Fibroblast of the conjunctiva (primary cell): Measurements from ENCODE around the gene CREBL2.
"Not testable (repeated sequence)": the region's sequence is repeated elsewhere in the genome, so short reads cannot be mapped to it uniquely, and the experiment has no call there.

Experiments used
- DNase-seq: peaks from one replicate; pipeline ENCODE4 v3.0.0-alpha.2; 2010; ENCODE audit warnings: low read depth

Gene CREBL2

DNA sequence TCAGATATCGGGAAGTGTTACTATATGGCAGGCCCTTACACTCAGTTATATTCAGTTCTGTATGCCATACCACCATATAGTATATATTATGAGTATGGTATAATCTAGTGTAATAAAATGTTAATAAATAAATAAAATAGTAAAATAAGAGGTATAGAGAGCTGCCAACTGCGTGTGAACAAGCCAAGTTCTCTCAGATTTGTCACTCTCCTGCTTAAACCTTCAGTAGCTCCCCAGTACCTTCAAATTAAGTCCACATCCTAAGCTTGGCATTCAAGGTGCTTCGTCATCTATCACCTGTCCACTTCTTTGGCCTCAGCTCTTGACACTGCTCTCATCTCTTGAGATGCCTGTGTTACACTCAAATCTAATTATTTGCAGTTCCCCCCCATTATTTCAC is 12.8 kb upstream of the CREBL2 start:
- DNase-seq, result no peak

DNA sequence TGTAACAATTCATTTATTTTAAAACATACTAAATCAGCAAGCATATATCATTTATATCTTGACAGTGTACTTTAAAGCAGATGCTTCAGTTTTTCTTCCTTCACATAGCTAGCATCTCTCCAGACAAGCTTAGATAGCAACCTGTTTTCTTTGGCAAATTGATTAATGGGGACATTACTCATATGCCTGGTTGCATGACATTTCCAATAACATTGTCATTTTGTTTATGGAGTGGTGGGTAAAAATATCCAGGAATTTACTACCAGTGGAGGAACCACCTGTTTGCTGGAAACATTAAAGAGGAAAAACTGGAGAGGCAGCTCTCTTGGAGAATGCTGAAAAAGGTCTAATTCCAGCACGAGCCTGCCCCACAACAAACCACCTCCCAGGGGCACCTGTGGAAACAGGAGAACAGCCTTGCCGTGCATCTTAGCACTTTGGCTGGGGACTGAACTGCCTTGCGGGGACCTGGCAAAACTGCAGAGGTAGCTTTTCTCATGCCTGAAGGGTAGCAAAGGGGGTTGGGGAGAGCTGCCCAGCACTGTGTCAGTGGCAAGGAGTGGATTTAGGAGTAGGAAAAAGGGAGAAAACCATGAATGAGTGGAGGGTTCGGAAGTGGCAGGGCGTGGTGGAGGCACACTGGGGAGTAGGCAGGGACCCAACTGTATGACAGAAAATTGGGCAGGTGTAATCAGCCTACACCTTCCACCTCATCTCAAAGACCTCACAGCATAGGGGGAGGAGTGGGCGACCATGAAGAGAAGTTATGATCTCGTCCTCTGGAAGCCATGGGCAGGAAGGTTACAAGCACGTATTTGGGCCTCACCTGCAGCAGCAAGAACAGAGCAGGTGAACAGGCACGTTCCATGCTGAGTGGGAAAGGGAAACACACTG is 11.7 kb upstream of the CREBL2 start:
- DNase-seq, result no peak

- DNase-seq, result no peak
Observed at GRCh38 chr12:12600659-12601058, 11.0 kb upstream of the CREBL2 start.

DNA sequence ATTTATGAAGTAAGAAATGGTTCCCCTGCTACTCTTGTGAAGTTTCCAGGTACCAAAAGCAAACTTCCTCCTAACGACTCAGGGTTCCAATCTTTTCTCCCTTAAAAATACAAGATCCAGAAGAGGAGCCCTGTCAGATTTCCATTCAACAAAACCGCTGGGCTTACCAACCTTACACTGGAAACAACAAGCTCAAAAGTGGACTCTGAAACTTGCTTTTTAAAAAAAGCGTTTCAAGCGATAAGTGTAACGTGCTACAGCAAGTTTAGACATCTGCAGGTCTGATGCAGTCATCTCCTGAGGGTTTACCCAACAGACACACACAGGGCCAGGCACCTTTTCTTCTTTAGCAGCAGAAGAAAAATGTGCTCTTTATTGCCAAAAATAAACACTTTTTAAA is 6.9 kb upstream of the CREBL2 start:
- no peak for DNase-seq

DNA sequence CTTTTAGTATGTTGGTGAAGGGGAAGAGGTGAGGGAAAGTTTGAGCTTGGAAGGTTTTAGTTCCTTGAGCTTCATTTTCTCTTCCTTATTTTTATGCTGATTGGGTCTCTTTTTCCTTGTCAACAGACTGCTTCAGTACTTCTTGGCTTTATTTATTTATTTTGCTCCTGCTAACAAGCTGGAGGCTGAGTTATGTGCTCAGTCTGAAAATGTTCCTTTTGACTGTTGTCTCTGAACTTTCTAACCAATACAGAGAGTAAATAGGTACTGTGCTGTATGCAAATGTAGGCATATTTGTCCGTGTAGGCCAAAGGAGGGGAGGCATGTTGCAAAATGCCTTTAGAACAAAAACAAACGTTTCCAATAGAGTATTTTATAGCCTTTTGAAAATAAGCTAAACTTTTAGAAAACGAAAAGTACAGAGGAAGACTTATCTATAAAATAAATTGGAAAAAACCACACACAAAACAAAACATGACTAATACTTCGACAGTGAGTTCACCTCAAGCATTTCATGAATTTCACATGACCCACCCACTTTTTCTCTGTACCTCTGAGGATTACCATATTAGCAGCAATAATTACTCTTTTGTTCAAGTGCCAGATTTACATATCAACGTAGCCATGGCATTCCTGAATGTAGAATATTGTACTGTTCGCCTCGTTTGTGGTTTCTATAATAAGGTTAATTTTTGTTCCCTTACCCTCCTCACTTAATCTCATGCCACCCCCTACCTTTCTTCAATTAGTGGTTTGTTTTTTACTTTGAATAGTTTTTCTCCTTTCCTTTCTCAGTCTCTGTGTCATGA is 4.7 kb upstream of the CREBL2 start:
- no peak for DNase-seq

DNA sequence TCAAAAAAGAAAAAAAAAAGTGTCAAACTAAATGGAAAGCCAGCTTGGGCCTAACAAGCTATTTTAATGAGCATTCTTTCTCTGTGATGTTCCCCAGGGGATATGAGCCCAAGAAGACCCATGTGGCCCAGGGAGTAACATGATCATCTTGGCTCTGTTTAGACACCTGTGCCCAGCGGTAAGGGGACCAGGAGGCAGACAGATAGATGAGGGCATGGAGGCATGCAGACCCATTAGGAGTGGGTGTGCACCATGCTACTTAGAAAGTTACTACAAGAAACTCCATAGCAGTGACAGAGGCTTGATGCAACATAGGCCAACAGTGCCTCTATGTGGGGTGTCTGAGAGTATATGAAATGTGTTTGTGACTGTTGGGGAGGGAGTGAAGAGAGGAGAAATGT is 3.1 kb upstream of the CREBL2 start:
- DNase-seq, result no peak

GRCh38 chr12:12609692-12610091 is 2.0 kb upstream of the CREBL2 start:
- no peak for DNase-seq

GRCh38 chr12:12610711-12611110 is 965 bp upstream of the CREBL2 start:
- no peak for DNase-seq

DNA sequence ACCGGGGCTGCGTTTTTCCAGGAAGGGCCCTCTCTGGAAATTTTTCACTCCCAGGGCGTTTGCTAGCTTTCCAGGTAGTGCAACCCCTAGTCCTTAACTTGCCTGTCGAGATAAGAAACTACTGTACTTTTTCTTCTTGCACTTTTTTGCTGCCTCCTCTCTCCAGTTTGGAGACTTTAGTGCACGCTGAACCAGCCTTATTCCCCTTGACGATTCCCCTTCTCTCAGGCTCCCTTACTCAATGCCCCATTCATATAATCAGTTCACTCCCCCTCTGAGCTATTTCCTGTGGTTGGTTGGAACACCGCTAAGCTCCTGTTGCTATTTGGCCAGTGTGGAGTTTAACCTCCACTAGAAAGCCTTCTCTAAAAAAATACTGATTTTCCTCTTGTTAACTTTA is 682 bp downstream of the CREBL2 start:
- DNase-seq, result no peak

- no peak for DNase-seq
Observed at GRCh38 chr12:12613344-12613743, 1.7 kb downstream of the CREBL2 start.

GRCh38 chr12:12614342-12614741 is 2.7 kb downstream of the CREBL2 start:
- no peak for DNase-seq

DNA sequence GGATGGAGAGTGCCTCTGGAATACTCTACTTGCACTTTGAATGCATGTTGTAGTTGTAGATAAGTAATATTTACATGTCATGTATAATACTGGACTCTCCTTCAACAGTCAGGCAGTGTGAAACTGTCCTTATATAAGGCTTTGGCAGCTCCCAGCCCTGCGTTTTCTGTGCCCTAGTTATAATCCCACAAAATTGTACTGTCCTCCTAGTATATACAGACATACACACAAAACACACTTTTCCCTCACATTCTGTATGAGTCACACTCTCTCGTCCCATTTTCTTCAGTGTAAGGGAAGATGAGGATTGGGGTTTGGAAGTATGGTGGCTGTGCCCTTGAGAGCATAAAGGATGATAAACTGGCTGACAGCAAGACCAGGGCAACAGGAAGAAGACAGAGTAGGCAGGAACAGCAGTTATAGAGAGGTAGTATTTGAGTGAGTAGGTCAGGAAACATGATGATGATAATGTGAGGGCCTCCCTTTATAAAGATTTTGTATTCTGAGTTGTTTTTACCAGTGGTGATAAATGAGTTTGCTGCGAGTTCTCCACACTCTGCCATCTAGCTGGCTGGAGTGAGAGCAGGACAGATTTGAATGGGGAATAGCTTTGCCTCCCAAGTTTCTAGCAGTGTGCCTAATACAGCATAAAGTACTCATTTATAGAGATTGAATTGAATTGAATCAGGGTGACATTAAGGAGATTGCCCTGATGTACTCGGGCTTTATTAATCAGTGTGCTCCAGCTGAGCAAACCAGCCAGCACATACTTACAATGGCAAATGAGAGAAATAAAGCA is 5.0 kb downstream of the CREBL2 start:
- DNase-seq, result no peak

GRCh38 chr12:12618064-12618463 is 6.4 kb downstream of the CREBL2 start:
- not testable (repeated sequence) for DNase-seq

DNA sequence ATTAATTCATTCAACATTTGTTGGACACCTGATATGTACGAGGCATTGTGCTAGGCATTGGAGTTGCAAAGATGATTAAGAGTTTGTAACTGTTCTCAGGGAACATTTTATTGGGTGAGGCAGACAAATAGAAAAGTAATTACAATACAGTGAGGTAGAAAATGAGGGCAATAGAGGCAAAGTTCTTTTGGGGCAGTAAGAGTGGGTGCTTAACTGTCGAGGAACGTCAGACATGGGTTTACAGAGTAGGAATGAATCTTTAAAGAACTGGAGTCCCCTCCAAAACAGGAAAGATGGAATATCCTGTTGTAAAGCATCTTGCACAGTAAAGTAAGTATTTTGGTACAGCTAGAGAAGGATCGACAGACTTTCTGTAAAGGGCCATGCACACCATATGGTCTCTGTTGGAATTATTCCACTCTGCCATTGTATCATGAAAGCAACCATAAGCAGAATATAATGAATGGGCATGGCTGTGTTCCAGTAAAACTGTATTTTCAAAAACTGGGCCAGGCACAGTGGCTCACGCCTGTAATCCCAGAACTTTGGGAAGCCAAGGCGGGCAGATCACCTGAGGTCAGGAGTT is 9.1 kb downstream of the CREBL2 start:
- no peak for DNase-seq

GRCh38 chr12:12622418-12622817 is 10.7 kb downstream of the CREBL2 start:
- DNase-seq, result no peak

- DNase-seq, result no peak
Observed at GRCh38 chr12:12624498-12624992, 12.9 kb downstream of the CREBL2 start.

DNA sequence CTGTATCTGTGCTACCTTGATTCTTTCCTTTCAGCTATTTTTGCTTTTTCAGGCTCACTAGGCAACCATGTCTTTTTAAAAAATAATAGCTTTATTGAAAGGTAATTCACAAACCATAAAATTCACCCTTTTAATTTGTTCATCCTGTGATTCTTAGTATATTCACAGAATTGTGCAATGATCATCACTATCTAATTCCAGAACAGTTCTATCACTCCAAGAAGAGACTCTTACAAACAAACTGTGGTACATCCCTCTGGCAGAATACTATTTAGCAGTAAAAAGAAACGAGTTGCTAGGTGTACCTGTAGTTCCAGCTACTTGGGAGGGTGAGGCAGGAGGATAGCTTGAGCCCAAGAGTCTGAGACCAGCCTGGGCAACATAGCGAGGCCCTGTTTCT is 14.8 kb downstream of the CREBL2 start:
- DNase-seq, result no peak

DNA sequence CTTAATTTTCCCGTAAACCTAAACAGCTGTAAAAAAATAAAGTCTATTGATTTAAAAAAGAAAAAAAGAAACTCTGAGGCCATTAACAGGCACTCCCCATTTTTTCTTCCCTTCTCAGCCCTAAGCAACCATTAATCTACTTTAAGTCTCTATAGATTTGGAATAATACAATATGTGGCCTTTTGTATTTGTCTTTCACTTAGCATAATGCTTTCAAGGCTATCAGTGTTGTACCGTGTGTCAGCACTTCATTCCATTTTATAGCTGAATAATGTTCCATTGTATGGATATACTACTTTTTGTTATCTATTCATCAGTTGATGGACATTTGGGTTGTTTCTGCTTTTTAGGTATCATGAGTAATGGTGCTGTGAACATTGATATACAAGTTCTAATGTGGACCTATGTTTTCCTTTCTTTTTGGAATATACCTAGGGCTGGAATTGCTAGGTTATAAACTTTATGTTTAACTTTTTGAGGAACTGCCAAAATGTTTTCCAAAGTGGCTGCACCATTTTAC is 15.7 kb downstream of the CREBL2 start:
- DNase-seq, result no peak

DNA sequence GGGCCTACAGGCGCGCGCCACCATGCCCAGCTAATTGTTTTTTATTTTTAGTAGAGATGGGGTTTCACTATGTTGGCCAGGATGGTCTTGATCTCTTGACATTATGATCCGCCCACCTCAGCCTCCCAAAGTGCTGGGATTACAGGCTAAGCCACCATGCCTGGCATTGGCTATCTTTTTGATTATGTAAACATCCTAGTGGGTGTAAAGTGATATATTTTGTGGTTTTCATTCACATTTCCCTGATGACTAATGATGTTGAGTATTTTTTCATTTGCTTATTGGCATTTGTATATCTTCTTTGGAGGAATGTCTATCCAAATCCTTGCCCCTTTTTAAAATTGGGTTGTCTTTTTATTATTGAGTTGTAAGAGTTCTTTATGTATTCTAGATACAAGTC is 16.3 kb downstream of the CREBL2 start:
- no peak for DNase-seq

GRCh38 chr12:12630850-12631249 is 19.2 kb downstream of the CREBL2 start:
- no peak for DNase-seq

GRCh38 chr12:12635651-12636050 is 24.0 kb downstream of the CREBL2 start:
- DNase-seq, result no peak

- no peak for DNase-seq
Observed at GRCh38 chr12:12636641-12637040, 25.0 kb downstream of the CREBL2 start.
